Astrocyte of the cerebellum (primary cell): ENCODE results near the gene DEPDC1.

Experiments used
- DNase-seq: peaks from one replicate; pipeline ENCODE4 v3.0.0-alpha.2; 2011; ENCODE audit warnings: low read depth
- H3K4me3 ChIP-seq: 2 replicates; pipeline ENCODE4 v1.5.1; 2011; ENCODE audit warnings: mild to moderate bottlenecking, low read depth, low read length, moderate library complexity
- CTCF ChIP-seq: IDR thresholded peaks from 2 replicates; pipeline ENCODE4 v1.5.1; 2012; ENCODE audit warnings: low read length, low read depth, moderate library complexity, mild to moderate bottlenecking; ENCODE audit errors: missing control alignments
- in situ Hi-C: cut with HindIII; loops from 2 replicates; pipeline ENCODE4 v1.10.0; 2017; ENCODE audit warnings: low sequenced_read_pairs

The DEPDC1 gene

DNA sequence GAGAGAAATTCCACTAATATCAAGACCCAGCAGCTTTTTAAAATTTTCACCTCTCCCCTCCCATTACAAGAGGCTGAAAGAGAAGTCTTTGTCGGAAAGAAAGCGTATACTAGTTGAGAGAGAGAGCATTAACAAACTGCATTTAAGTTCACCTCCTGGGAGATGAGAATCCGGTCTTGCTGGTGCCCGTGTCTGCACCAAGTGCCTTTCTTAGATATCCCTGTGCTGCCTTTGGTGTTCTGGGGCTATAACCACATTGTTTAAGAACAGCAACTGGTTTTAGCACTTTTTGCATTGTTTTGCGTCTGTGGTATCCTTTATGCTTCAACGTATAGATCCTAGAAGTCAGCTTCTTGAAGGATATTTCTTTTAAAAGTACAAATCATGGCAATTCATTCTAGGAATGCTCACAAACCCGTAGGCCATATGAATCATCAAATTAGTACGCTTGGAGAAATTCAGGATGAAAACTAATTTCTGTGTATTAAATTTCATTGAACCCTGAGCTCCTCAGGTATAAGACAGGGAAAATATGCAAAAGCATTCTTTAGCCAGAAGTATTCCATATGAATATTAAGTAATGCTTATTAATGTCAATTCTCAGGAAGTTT lies 43.7 kb downstream of the DEPDC1 start:
- in situ Hi-C loops, result no loop called here
- H3K4me3 ChIP-seq, result no peak overlapping the region
- DNase-seq, result no peak
- no peak for TF ChIP-seq CTCF

DNA sequence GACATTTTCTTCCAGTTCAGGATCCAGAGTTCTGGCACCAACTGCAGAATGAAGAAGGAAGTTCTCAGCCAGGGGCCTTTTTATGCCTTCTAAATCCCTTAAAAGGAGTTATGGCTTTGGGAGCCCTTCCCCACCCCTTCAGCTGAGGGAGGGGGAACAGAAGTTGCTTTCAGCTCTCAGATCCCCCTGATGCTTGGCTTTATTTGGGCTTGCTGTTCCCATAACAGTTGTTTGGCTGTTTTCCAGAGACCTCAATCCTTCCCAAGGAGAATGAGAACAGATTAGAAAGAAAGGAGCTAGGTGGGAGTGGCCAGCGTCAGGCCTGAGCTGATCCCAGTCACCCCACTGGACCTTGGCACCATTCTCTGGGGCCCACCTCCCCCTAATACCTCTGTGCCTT lies 47.0 kb downstream of the DEPDC1 start, which contains the start of gene RPE65:
Gene RPE65 (minus strand): TSS at position 54 of the 400 bp plus-strand sequence. CDS start 49 bp downstream, at position 5.
- no peak within 1 kb of the TSS for H3K4me3 ChIP-seq
- no peak for TF ChIP-seq CTCF
- DNase-seq, result peak; percentile 49
- in situ Hi-C loops, result no loop called here

- no peak overlapping the region for H3K4me3 ChIP-seq
- TF ChIP-seq CTCF, result no peak
- no peak for DNase-seq
- in situ Hi-C loops, result no loop called here
Measured at GRCh38 chr1:68448365-68448764, 48.5 kb downstream of the DEPDC1 start.

- in situ Hi-C loops, result no loop called here
- H3K4me3 ChIP-seq, result no peak overlapping the region
- no peak for DNase-seq
- no peak for TF ChIP-seq CTCF
Measured at GRCh38 chr1:68445709-68446108, 51.2 kb downstream of the DEPDC1 start.

- H3K4me3 ChIP-seq, result no peak overlapping the region
- DNase-seq, result no peak
- peak; percentile 73 for TF ChIP-seq CTCF
- in situ Hi-C loops, result no loop called here
Measured at GRCh38 chr1:68442822-68443556, 53.9 kb downstream of the DEPDC1 start.

DNA sequence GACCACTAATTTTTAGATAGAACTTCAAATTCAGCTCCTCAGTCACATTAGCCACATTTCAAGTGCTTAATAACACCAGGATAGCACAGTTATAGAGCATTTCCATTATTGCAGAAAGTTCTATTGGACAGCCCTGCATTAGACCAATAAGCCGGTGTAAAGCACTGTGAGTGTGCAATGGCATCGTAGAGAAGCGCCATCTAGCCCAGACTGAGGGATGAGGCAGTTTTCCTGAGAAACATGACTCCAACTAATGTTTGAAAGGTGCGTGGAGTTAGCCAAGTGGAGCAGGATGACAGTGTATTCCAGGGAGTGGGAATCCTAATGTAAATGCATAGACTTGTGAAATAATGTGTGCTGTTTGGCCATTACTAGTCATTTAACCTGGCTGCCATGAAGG lies 54.9 kb downstream of the DEPDC1 start:
- DNase-seq, result no peak
- H3K4me3 ChIP-seq, result no peak overlapping the region
- TF ChIP-seq CTCF, result no peak
- in situ Hi-C loops, result no loop called here
